ENCODE results near the gene TMEM256.
A peak's percentile ranks its signal among the peaks of the same experiment; 100 is the strongest.

The TMEM256 gene

GRCh38 chr17:7403977-7404736, at the start of gene TMEM256:
Gene TMEM256, minus strand, starts transcription at chr17:7404097. Its CDS starts 13 bp downstream, at chr17:7404084.
- DNase-seq = peak; percentile 96

- DNase-seq = no peak
Observed at GRCh38 chr17:7448461-7448860, 44.6 kb upstream of the TMEM256 start.

GRCh38 chr17:7445619-7445968, 41.7 kb upstream of the TMEM256 start:
- DNase-seq = peak; percentile 39

GRCh38 chr17:7444682-7445618, 41.1 kb upstream of the TMEM256 start, which contains the start of gene CHRNB1:
Gene CHRNB1, plus strand, starts transcription at chr17:7445061. Its CDS starts 67 bp downstream, at chr17:7445128.
- DNase-seq = no peak

- DNase-seq = no peak
Observed at GRCh38 chr17:7443499-7444485, 39.9 kb upstream of the TMEM256 start.

GRCh38 chr17:7442142-7442541, 38.2 kb upstream of the TMEM256 start:
- no peak for DNase-seq

- no peak for DNase-seq
Observed at GRCh38 chr17:7441266-7441665, 37.4 kb upstream of the TMEM256 start.

- peak; percentile 35 for DNase-seq
Observed at GRCh38 chr17:7440834-7441195, 36.9 kb upstream of the TMEM256 start.

- DNase-seq = peak; percentile 61
Observed at GRCh38 chr17:7440113-7440833, 36.4 kb upstream of the TMEM256 start.

- no peak for DNase-seq
Observed at GRCh38 chr17:7439462-7440112, 35.7 kb upstream of the TMEM256 start, which contains the start of gene FGF11. Gene FGF11, plus strand, starts transcription at chr17:7439512. Its CDS starts 109 bp downstream, at chr17:7439621.

GRCh38 chr17:7438656-7439460, 35.0 kb upstream of the TMEM256 start:
- DNase-seq = no peak

GRCh38 chr17:7437950-7438614, 34.2 kb upstream of the TMEM256 start:
- peak; percentile 76 for DNase-seq

GRCh38 chr17:7437369-7437863, 33.5 kb upstream of the TMEM256 start:
- no peak for DNase-seq

- peak; percentile 87 for DNase-seq
Observed at GRCh38 chr17:7436556-7437368, 32.9 kb upstream of the TMEM256 start.

- DNase-seq = peak; percentile 68
Observed at GRCh38 chr17:7435676-7436555, 32.0 kb upstream of the TMEM256 start.

GRCh38 chr17:7432296-7432695, 28.4 kb upstream of the TMEM256 start:
- no peak for DNase-seq

- no peak for DNase-seq
Observed at GRCh38 chr17:7431231-7431630, 27.3 kb upstream of the TMEM256 start.

- DNase-seq = no peak
Observed at GRCh38 chr17:7429722-7430121, 25.8 kb upstream of the TMEM256 start.

Measured in activated CD4-positive, alpha-beta T cell treated with anti-CD3 and anti-CD28 coated beads for 48 hours (primary cell).